HG03565 (cell line): ENCODE measurements around the gene BNIP3.

Experiments
- ATAC-seq: cut with Tn5 transposase; IDR thresholded peaks from one replicate; pipeline ENCODE4 v1.9.1; 2021; ENCODE audit warnings: mild to moderate bottlenecking, moderate library complexity; ENCODE audit not compliant: unreplicated experiment

The BNIP3 gene

DNA sequence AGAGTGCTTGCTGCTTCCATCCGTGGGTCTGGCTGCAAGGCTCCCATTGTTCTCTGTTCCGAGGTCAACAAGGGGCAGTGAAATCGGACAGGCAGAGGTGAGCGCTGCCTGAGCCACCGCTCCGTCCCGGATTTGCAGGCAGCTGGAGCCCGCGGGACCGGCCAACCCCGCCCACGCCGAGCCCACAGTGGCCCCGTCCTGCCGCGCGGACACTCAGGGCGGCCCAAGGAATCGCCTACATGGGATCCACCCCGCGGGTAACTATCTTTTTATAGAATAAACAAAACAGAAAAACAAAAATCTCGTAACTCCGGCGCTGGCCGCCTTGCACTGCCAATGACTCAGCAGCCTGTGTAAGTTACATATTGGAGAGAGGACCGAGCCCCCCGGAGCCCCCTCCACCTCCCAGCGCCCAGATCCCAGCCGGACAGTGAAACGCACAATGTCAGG is 1.9 kb downstream of the BNIP3 start:
- ATAC-seq, result no peak

DNA sequence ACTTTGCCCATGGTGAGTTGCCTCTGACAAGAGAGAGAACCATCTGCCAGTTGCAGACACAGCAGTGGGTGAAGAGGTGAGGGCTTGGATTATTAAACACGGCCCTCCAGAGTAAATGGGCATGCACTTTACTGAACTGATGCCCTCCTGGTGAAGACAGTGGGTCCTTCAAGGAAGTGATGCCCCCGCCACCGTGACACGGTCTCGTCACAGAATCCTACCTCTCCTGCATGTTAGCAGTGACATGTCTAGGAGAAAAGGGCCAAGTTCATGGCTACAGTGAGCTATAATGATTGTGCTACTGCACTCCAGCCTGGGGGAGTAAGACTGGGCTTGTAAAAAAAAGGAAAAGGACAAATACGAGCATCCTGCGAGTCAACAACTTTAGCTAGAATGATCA is 2.4 kb downstream of the BNIP3 start:
- no peak for ATAC-seq

- ATAC-seq, result no peak
Measured at GRCh38 chr10:131978851-131979250, 2.9 kb downstream of the BNIP3 start.

GRCh38 chr10:131978366-131978765 is 3.4 kb downstream of the BNIP3 start:
- ATAC-seq, result no peak

DNA sequence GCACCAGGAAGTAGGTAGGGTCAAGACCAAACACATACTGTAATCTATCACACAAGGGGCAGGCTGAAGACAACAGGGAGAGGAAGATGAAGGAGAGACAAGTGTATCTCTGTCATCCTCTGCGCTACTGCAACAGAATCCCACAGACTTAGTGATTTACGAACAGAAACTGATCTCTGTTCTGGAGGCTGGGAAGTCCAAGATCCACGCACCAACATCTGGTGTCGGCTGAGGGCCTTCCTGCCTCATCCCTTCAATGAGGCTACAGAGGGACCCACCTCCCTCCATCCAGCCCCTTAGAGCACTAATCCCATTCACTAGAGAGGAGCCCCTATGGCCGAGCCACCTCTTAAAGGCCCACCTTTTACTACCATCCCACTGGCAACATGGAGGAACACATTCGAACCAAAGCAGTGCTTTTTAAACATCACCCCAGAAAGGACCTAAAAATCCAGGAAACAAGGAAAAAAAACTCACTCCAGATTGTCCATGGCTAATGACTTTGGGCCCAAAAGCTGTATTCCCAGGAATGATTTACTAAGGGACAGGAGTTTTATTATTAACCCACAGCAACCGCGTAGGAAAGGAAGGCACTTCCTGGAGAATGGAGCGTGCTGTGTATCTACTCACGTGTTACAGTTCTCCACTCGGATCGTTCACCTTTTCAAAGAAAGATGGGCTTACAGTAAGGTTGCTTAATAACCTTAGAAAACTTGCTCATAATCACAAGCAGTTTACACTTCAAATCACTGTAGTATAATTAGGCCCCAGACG is 4.2 kb downstream of the BNIP3 start:
- no peak for ATAC-seq

DNA sequence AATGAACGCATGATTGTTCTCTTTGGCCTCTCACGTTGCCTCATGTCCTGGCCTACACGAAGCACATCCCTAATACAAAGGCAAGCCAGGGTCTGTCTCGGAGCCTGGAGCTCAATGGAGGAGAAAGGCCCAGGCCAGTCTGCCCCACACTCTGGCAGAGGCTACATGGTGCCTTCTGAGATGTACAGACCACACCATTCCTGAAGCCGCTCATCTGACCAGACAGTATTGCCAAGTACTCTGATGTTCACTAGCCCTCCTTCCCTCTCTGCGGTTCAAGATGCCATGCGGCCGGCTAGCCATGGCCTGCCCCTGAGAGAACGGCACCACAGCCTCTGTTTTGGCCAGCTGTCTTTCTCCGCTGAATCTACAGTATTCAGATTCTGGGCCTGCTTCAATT is 5.9 kb downstream of the BNIP3 start:
- no peak for ATAC-seq

- ATAC-seq, result no peak
Measured at GRCh38 chr10:131975003-131975402, 6.7 kb downstream of the BNIP3 start.

DNA sequence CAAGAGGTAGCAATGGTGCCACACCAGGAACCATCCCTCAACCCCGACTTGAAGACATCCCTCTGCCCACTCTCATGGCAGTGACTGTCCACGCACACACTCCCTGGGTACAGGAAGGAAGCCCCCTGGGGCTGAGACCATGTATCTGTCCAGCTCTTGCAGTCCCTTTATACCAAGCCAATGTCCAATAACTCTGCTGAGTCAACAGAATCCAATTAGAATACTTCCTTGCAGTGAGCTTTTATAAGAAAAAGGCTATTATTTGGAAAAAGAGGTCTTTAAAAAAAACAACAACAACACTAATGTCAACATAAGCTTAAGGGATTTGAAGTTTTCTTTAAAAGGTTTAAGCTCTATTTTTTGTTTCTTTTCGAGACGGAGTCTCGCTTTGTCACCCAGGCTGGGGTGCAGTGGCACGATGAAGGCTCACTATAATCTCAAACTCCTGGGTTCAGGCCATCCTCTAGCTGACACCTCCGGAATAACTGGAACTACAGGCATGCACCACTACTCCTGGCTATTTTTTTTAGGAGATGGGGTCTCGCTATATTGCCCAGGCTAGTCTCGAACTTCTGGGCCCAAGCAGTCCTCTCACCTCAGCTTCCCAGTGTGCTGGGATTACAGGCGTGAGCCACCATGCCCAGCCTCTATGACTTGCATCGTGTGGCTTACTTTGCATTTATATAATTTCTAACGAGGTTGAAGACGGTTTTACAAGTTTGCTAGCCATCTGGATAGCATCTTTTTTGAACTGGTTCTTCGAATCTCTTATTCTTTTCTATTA is 7.5 kb downstream of the BNIP3 start:
- ATAC-seq, result no peak

DNA sequence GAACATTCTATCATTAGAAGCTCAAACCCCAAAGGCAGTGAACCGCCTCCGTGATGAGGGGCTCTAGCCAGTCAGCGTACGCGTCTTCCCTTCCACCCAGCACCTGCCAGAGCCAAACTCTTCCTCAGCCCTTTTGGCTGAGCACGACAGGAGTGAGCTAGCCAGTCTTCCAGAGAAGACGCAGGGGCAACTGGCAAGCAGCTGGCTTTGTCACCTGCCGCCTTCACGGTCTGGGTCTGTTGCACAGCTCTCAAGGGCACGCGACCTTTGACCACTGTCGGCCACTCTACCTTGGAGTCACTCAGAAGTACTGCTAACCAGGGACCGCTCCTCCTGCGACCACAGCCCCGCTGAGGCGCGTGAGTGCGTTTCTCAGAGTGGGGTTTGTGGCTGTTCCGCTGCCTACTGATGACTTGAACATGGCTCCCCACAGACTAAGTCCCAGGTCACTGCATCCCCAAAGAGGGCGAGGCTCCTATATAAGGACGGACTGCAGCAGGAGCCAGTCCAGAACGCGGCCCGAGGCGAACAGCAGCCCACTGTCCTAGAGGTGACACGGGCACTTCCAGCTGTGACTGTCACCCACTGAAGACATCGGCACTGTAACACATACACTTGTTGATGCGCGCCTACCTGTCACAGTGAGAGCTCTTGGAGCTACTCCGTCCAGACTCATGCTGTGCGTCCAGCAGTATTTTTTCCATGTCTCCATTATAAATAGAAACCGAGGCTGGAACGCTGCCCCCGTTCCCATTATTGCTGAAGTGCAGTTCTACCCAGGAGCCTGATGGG is 8.4 kb downstream of the BNIP3 start:
- ATAC-seq, result no peak

DNA sequence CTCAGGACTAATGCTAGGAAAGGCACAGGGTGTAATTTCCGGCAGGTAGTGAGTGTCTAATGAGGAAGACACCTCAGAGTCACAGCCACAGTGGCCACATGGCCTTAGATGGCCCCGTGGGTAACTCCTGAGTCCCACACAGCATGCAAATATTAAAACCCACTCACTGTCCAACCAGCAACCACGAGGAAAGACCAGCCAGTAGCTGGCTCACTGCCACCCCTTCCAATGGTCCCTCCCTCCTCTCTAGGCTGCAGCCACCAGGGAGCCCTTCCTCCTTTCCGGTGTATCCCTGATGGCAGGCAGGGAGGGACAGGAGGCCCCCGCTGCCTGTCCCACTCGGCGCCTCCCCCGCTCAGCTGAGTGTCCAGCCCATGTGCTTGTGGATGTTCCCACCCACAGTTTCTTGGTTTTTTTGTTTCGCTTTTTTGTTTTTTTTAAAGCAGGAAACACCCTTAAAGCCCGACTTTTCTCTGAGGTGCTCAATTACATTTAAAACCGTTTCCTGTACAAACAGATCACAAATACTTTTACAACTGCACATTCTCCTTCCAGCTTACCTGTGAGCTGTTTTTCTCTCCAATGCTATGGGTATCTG is 9.2 kb downstream of the BNIP3 start:
- ATAC-seq, result no peak

DNA sequence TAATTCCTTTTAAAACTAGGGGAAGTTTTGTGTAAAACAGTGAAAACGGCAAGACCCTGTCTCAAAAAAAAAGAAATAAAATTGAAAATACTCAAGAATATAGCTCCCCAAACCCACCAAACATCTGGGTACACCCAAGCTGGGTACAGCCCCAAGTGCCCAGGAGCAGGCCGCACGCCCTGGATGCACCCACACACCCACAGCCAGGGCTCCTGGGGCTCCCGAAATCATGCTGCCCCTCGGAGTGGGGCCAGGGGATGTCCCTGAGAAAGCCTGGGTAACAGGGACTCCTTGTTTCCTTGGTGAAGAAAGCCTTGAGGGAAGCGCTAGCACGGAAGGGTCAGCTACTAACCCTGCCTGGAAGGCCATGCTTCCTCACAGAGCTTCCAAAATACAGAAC is 10.1 kb downstream of the BNIP3 start:
- ATAC-seq, result no peak

DNA sequence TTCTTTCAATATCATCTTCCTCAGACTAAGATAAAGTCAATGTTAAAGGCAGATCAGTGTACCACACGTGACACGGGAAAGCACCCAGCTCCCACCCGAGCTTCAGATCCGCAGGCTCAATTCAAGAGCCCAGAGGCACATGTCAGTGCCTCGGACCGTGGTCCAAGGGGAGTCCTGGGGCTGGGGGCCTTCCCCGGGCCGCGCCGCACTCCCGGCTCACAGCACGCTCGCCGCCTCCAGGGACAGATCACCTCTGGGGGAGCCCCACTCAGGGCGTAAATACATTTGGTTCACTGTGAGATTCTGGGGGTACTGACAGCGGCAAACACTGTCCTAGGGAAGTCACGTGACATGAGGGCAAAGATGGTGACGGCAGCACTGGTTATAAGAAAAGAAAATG is 10.8 kb downstream of the BNIP3 start:
- no peak for ATAC-seq

GRCh38 chr10:131968949-131969348 is 12.8 kb downstream of the BNIP3 start:
- no peak for ATAC-seq

GRCh38 chr10:131964298-131964697 is 17.4 kb downstream of the BNIP3 start:
- ATAC-seq, result no peak

- no peak for ATAC-seq
Measured at GRCh38 chr10:131963811-131964210, 17.9 kb downstream of the BNIP3 start.

GRCh38 chr10:131963350-131963749 is 18.4 kb downstream of the BNIP3 start:
- ATAC-seq, result no peak

- ATAC-seq, result no peak
Measured at GRCh38 chr10:131961777-131962662, 19.7 kb downstream of the BNIP3 start.

- ATAC-seq, result no peak
Measured at GRCh38 chr10:131961047-131961776, 20.5 kb downstream of the BNIP3 start.

- no peak for ATAC-seq
Measured at GRCh38 chr10:131960631-131961046, 21.1 kb downstream of the BNIP3 start.
